GM21619 (cell line): ENCODE results near the gene PADI4.
"Not testable (repeated sequence)": the region's sequence is repeated elsewhere in the genome, so short reads cannot be mapped to it uniquely, and the experiment has no call there.

Experiments
- ATAC-seq: cut with Tn5 transposase; IDR thresholded peaks from one replicate; pipeline ENCODE4 v1.9.1; 2021; ENCODE audit not compliant: unreplicated experiment

PADI4 gene

DNA sequence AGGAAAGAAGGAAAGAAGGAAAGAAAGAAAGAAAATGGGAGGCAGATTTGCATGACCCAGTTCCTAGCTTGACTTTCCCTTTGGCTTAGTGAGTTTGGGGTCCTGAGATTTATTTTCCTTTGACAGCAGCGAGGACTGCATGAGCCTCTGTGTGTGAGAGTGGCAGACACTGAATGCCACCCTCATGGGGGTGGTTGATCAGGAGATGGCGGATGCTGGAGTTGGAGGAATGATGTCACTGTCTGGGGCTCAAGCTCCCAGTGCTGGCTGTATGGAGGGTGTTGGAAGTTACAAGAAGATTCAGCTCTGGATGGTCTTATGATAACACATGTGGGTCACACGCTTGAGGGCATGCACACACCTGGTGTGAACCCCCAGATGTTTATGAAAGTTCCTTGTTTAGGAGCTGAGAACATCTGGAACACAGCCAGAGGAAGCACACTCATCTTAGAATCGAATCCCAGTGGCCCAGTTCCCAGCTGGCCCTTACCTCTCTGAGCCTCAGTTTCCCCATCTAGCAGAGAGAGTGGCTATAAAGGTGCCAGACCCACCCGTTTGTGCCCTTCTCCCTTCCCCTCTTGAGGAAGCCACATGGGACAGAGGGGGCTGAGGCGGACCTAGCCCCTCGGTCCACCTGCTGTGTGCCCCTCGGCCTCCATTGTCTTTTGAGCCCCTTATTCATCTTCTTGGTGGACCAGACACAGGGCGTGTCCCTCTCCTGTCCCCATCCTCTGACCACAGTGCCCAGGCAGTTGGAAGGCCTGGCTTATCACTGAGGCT, 5.7 kb downstream of the PADI4 start:
- ATAC-seq = no peak

DNA sequence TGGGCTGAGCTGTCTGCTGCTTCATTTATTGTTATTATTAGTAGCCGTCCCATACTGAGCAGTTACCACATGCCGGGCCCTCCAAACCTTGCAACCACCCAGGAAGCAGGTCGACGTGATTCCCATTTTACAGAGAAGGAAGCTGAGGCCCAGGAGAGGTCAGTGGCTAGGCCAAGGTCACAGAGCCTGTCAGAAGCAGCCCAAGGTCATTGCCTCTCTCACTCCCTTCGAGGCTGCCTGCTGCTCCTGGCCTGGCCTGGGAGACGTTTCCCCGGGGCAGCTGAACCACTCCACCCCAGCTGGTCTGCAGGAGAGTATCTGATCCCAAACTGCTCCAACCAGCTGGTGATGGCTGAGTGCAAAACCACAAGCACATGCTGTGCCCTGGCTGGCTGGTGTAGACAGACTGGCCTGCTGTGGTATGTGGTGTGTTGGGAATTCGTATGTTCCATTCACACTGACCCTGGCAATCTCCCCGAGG, 6.5 kb downstream of the PADI4 start:
- no peak for ATAC-seq

DNA sequence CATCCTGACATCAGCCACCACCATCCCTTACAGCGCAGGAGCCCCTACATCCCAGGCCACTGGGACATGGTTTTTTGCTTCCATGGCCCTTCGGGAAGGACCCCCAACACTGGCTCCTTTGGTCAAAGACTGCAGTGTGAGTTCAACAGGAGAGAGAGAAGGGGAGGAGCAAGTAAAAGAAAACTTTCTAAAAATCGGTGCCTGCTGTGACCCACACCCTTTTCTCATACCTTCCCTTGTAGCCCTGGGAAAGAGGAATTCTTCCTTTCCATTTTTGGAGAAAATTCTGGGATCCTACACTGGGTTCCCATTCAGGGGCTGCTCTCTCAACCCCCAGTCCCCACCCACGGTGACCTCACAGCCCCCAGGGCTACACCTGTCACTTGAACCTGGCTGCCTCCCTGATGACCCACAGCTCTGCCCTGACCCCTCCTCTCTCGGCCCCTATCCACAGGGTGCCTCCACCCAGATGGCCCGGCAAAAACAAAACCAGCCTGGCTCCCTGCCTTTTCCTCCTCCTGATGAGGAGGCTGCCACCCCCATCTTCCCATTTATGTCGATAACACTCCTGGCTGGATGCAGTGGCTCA, 7.6 kb downstream of the PADI4 start:
- ATAC-seq = no peak

DNA sequence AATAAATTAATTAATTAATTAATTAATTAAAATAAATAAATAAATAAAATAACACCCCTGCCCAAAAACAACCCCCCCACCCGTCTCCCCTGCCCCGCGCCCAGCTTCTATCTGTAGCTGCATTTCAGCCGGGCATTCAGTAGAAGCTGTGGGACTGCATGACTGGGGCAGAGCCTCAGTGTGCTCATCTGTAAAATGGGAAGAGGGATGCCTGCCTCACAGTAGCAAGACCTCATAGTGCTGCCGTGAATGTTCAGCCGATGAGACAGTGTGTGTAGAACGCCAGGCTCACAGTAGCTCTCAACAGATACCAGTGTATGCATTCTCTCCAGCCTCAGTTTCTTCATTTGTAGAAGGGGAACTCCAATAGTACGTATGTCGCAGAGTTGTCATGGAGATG, 8.7 kb downstream of the PADI4 start:
- ATAC-seq = no peak

DNA sequence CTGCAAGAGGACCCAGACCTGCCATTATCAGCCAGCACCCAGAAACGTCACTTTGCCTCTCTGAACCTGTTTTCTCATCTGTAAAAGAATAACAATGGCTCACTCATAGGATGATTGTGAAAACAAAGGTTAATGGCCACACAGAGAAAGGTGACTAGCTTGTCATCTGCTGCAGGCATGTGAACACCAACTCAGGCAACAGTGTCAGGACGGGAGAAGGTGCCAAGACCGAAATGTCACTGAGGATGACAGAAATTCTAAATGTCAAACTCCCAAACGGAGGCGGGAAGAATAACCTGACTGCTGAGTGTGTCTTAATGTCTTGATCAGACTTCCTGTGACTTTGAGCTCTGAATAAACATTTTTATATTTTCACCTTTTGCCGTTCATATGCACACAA, 10.3 kb downstream of the PADI4 start:
- ATAC-seq = no peak

DNA sequence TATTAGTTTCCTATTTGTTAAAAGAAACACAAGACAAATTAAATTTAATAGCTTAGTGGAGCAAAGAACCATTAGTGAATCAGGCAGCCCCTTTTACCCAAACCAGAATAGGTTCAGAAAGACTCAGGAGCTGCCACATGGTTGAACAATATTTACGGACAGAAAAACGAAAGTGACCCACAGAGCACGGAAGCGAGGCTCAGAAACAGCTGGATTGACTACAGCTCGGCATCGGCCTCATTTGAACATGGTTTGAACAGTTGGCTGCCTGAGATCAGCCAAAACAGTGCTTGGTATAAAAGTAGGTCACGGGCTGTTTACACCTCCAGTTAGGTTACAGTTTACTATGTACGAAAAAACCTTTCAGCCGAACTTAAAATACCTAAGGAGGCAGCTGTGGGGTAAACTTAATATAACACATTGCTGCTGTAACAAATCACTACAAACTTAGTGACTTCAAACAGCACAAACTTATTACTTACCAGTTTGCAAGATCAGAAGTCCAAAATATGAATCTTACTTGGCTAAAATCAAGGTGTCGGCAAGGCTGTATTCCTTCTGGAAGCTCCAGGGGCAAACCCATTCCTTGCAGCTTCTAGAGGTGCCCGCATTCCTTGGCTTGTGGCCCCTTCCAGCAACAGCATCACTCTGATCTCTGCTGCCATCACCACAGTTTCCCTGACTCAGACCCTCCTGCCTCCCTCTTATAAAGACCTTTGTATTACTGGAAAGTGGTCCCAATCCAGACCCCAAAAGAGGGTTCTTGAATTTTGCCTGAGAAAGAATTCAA, 11.8 kb downstream of the PADI4 start:
- no peak for ATAC-seq

DNA sequence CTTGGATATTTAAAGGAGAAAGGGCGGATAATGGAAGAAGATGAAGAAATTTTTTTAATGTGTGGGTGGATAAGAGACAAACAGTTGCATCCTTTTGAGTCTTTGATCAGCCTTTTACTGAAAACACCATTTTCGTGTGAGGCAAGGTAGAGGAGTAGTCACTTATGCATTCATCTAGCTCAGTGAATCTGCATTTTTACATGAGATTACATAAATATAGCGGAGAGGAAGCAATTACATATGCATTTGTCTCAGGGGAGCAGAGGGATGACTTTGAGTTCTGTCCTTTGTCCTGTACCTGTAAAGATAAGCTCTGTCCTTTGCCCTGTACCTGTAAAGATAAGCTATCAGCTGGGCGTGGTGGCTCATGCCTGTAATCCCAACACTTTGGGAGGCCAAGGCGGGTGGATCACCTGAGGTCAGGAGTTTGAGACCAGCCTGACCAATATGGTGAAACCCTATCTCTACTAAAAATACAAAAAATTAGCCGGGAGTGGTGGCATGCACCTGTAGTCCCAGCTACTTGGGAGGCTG, 13.9 kb downstream of the PADI4 start:
- ATAC-seq = not testable (repeated sequence)

DNA sequence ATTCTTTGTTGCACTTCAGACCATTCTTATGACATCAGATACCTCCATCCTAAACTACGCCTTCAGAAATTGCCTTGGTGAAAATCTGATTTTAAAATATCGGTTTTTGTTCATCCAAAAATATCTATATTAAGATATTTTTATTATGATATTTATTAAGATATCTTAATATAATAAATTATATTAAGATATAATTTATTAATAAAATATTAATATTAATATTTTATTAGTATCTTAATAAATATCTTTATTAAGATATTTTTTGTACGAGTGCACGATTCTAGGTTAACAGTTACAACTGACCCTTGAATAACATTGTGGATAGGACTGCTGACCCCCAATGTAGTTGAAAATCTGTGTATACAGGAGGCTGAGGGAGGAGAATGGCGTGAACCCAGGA, 20.9 kb downstream of the PADI4 start:
- no peak for ATAC-seq

DNA sequence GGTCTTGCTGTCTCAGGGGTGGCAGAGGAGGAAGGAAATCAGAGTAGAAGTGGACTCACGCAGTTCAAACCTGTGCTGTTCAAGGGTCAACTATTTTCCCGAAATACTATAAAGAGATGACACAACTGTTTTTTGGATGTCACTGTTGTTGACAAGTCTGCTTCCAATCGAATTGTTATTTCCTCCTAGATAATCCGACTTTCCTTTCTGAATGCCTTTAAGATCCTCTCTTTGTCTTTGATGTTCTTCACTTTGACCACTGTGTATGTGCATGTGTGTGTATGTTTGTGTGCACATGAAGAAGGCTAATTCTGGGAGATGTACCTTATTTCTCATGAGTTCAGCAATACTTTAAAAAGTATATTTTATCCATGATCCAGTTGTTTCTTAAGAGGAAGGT, 21.6 kb downstream of the PADI4 start:
- no peak for ATAC-seq

DNA sequence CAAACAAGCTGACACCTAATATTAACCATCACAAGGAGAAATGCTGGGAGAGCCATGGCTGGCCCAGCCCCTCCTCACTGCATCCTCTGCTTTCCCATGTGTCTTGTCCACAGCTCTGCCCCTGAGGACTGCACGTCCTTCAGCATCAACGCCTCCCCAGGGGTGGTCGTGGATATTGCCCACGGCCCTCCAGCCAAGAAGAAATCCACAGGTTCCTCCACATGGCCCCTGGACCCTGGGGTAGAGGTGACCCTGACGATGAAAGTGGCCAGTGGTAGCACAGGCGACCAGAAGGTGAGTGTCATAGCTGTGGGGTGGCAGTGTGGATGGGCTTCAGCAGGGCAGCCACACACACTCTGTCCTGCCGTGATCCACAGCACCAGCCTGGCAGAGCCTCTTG, 22.9 kb downstream of the PADI4 start:
- no peak for ATAC-seq

DNA sequence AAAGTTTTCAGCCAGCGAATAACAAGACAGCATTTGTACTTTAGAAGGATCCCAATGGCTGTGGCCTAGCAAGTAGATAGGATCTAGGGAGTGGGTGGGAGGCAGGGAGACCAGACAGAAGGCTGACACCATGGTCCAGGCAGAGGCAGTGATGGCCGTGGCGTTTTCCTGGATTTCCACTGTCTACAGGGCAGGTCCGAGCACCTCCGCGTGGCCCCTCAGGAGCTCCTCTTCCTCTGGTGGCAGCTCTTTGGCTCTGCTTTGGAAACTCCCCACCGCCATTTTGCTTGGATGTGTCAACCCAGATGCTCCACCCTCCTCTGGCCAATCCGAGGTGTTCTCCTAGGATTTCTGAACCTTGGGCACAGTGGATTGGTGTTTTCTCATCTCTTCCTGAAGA, 25.1 kb downstream of the PADI4 start:
- no peak for ATAC-seq

DNA sequence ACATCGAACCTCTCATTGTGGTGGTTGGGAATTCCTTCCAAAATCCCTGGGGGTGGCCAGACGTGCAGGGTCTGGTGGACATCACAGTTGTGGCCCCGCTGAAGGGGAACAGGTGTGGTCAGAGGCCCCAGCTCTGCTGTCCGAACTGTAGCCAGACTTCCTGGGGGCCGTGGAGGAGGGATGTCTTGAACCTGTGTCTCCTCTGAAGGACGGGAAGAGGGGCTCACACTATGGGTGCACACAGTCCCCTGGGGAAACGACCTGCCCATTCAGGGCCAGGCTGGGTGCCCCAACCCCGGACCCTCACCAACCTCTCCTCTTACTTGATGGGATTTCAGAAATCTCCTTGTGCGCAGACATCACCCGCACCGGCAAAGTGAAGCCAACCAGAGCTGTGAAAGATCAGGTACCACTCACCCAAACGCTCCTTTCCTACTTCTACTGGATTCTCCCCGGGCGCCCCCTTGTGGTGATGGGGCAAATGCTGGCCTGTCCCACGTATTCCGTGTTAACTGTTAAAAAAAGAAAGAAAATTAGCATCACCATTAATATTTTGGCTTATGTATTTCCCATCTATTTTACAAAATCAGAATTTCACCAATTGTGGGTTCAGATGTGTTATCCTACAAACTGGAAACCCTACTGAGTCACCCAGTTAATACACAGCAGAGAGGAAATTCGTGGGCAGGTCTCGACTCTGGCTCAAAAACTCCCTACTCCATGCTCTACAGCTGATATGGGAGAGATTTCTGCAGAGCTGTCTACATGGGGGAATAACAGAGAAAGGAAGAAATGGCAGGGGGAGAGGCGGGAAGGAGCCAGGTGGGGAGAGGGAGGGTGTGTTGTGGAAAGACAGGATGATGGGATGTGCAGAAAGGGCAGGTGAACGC, 28.1 kb downstream of the PADI4 start:
- ATAC-seq = no peak

DNA sequence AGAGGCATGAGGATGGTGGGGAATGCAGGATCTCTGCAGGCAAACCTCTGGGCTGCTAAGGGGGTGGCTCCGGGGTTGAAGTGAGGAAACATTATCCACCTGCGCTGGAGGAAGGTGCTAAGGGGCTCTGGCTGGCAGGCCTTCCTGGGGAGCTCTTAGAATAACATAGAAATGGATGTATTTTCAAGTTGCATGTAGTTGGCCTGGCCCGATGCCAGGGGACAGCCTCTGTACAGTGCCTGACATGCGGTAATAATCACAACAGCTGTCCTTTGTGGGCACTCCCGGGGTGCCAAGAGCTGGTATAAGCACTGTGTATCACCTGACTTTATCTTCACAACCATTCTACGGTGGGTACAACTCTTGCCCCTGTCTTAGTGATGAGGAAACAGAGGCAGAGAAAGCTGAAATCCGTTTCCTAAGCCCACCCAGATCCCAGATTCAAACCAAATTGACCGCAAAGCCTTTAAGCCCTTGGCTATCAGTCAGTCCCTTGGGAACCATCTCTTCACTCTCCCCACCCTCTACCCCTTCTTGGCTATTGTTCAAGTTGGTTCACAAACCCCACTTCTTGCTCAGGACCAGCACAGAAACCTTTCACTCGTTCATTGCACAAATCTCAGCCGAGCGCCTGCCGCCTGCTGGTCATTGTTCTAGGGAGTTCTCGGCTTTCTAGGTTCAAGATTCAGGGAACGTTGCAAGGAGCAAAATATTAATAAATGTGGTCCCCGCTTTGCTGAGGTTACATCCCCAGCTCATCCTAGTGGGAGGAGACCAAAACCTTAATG, 30.9 kb downstream of the PADI4 start:
- no peak for ATAC-seq

DNA sequence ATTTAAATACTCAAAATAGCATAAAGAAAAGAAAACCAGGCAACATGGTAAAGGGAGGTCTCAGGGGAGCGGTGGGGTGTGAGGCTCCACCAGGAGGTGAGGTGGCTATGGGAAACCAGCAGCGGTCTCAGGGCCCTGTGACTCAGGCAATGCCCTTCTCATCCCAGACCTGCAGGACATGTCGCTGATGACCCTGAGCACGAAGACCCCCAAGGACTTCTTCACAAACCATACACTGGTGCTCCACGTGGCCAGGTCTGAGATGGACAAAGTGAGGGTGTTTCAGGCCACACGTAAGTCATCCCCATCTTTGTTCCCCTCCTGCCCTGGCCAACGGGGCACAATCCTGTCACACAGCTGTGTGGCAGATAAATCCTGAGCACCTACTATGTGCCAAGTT, 31.5 kb downstream of the PADI4 start:
- ATAC-seq = no peak

DNA sequence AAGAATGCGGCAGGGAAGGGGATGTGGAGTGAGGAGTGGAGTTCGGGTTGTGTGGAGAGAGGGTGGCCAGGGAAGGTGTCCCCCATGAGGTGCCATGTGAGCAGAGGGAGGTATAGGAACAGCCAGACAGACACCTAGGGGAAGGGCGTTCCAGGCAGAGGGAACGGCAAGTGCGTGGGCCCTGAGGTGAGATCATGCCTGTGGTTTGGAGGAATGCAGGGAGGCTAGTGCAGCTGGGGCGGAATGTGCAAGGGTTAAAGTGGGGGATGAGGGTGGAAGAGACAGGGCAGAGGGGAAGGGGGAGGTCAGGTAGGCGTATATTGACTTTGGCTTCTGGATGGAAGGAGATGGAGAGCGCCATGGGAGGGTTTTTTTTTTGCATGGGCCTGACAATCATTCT, 32.4 kb downstream of the PADI4 start:
- ATAC-seq = no peak

DNA sequence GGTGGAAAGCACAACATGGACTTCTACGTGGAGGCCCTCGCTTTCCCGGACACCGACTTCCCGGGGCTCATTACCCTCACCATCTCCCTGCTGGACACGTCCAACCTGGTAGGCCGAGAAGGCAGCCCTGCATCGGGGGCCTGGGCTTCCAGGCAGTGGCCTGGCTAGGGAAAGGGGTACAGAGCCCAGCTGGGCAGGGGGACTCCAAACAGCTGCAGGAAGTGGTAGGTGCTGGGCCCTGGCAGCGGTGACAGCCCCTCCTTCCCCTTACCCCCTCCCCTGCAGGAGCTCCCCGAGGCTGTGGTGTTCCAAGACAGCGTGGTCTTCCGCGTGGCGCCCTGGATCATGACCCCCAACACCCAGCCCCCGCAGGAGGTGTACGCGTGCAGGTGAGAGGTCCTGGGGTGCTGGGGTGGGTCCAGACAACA, 34.0 kb downstream of the PADI4 start:
- no peak for ATAC-seq

DNA sequence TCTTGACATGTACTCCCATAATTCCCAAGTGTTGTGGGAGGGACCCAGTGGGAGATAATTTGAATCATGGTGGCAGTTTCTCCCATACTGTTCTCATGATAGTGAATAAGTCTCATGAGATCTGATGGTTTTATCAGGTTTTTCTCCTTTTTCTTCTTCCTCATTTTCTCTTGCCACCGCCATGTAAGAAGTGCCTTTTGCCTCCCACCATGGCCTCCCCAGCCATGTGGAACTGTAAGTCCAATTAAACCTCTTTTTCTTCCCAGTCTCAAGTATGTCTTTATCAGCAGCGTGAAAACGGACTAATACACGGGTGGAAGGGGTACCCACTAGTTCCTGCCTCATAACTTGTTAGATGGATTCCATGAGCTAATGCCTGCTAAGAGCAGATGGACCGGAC, 37.5 kb downstream of the PADI4 start:
- ATAC-seq = not testable (repeated sequence)

DNA sequence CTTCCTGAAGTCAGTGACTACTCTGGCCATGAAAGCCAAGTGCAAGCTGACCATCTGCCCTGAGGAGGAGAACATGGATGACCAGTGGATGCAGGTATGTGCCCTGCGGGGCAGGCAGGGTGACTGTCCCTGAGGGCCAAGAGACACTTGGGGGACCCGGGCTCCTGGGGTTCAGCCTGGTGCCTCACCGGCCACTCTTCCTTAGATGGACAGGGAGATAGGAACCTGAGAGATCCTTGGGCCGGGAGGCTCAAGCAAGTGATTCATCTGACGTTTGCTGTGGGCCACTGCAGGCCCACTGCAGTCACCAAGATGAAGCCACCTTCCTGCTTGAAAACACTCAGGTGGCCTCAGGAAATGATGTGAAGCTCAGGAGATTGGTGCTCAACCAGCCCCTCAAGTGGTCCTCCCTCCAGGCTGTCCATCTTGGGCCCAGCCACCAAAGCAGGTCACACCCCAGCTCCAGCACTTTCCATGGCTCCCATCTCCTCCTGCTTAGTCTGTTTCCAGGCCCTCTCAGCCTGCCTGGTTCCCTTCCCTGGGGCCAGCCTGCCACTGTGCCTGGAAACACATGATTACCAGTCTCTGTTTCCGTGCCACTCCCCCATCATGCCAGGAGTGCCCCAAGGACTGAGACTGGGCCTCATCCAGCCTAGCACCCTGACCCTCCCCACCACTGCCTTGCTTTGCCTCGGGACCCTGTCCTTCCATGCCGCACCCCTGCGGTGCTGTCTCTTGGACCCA, 38.2 kb downstream of the PADI4 start:
- no peak for ATAC-seq
